HEK293 (cell line): ENCODE measurements around the gene BCAS3.

Experiments
- CTCF ChIP-seq: fragments of 450-650 bp; formaldehyde crosslinking; IDR thresholded peaks from 2 replicates; pipeline ENCODE4 v1.5.1; 2016; ENCODE audit warnings: missing biosample characterization, missing genetic modification characterization
- MYNN ChIP-seq: fragments of 450-650 bp; formaldehyde crosslinking; IDR thresholded peaks from 2 replicates; pipeline ENCODE4 v1.5.1; 2016; ENCODE audit warnings: missing biosample characterization, missing genetic modification characterization, borderline replicate concordance
- MZF1 ChIP-seq: fragments of 450-650 bp; formaldehyde crosslinking; IDR thresholded peaks from 2 replicates; pipeline ENCODE4 v1.5.1; 2017; ENCODE audit warnings: missing biosample characterization, missing genetic modification characterization, borderline replicate concordance
- ZBTB10 ChIP-seq: fragments of 450-650 bp; formaldehyde crosslinking; IDR thresholded peaks from 2 replicates; pipeline ENCODE4 v1.5.1; 2016; ENCODE audit warnings: missing biosample characterization, missing genetic modification characterization
- ZBTB44 ChIP-seq: fragments of 450-650 bp; IDR thresholded peaks from 2 replicates; pipeline ENCODE4 v1.5.1; 2018; ENCODE audit warnings: missing biosample characterization, mild to moderate bottlenecking, missing genetic modification characterization
- ZNF146 ChIP-seq: fragments of 450-650 bp; formaldehyde crosslinking; IDR thresholded peaks from 2 replicates; pipeline ENCODE4 v1.5.1; 2016; ENCODE audit warnings: missing biosample characterization, missing genetic modification characterization
- ZNF175 ChIP-seq: fragments of 450-650 bp; formaldehyde crosslinking; IDR thresholded peaks from 2 replicates; pipeline ENCODE4 v1.5.1; 2016; ENCODE audit warnings: missing biosample characterization, missing genetic modification characterization
- ZNF248 ChIP-seq: fragments of 450-650 bp; formaldehyde crosslinking; IDR thresholded peaks from 2 replicates; pipeline ENCODE4 v1.5.1; 2017; ENCODE audit warnings: missing biosample characterization, missing genetic modification characterization
- ZNF274 ChIP-seq, 2 experiments: fragments of 200-500 bp in 1 of 2; fragments of 450-650 bp in 1 of 2; sonication (Bioruptor generic) in 1 of 2; formaldehyde crosslinking in 1 of 2; IDR thresholded peaks; 2 replicates each; pipeline versions ENCODE4 v1.5.1 to v1.6.1; 2014 to 2016; ENCODE audit warnings: borderline replicate concordance in 1 of 2, inconsistent platforms in 1 of 2, low read length in 1 of 2, missing biosample characterization in 1 of 2, missing genetic modification characterization in 1 of 2
- ZNF366 ChIP-seq: fragments of 450-650 bp; formaldehyde crosslinking; conservative IDR thresholded peaks from 2 replicates; pipeline ENCODE4 v1.5.1; 2016; ENCODE audit warnings: missing biosample characterization, missing genetic modification characterization
- ZNF654 ChIP-seq: fragments of 450-650 bp; formaldehyde crosslinking; IDR thresholded peaks from 2 replicates; pipeline ENCODE4 v1.5.1; 2016; ENCODE audit warnings: low read depth, missing biosample characterization, missing genetic modification characterization
- ZNF670 ChIP-seq: fragments of 450-650 bp; formaldehyde crosslinking; IDR thresholded peaks from 2 replicates; pipeline ENCODE4 v1.5.1; 2016; ENCODE audit warnings: missing biosample characterization, missing genetic modification characterization, low read depth

- TF ChIP-seq ZBTB10 (no peak), ZNF670 (no peak), CTCF (tag by site-specific recombination) (no peak), ZNF654 (no peak), ZNF274 (IDR thresholded peaks at IDR 0.05; ENCODE audit: low read length) (no peak), ZNF274 (tag by site-specific recombination; IDR thresholded peaks at IDR 0.05; ENCODE audit: borderline replicate concordance) (no peak), ZNF175 (no peak), ZNF146 (tag by site-specific recombination) (no peak), ZNF248 (tag by site-specific recombination) (no peak), ZNF366 (tag by site-specific recombination) (no peak), MZF1 (no peak), ZBTB44 (tag by site-specific recombination) (no peak), MYNN (tag by site-specific recombination) (no peak)
Measured at GRCh38 chr17:61427567-61427966, 749.9 kb downstream of the BCAS3 start.
